ENCODE data around the gene SPEM1. TPM values are rescaled to one million over a fixed set of nuclear protein-coding genes. Genes with fewer than 3 reads are reported as not detected.

SPEM1 gene
- total RNA-seq, 1 experiment from 2014 or later, result not detected

DNA sequence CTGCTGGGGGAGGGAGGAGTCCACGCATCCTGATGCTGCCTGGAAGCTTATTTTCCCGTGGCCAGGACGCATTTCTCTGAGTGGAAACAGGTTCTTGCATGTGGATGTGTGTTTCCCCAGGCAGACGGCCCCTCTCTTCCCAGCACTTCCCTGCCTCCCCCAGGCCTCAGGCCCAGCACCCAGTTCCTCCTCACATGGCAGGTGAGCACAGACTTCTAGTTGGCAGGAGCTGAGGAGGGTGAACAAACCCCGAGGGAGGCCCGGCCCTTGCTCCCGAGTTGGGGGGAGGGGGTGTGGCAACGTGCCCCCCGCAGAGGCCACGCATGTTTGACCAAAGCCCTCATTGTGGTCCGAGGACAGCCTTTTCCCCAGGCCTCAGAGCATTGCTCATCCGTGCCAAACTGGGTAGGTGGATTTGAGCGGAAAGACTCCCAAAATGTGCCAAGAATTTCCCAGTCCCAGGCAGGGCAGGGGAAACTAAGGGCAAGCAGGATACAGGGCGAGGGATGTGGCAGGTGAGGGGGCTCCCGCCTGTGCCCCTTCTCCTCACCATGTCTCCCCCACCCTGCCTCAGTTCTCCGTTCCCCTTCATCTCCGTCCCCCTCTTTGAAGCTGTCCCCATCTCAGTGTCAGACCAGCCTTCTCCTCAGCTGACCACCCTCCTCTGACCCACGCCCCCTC is 1.5 kb upstream of the SPEM1 start:
- no peak overlapping the region for H3K4me3 Mint-ChIP-seq (ENCODE audit: unreplicated experiment)
- no peaks in the 10 kb centered on the region for H3K27me3 Mint-ChIP-seq (ENCODE audit: insufficient read depth, unreplicated experiment)
- BruUV-seq (replicated peaks), result no TSS peak
- H3K4me1 Mint-ChIP-seq (ENCODE audit: insufficient read depth, unreplicated experiment), result peaks cover 5% of the 10 kb centered on the region
- POLR2A ChIA-PET, result interaction anchor here (0.6 kb wide), 1 partner anchor 34 kb away, joined by 3 read pairs; no protein-coding TSS in a partner anchor
- intact Hi-C loops (cut with micrococcal nuclease), result no loop called here
- no peaks in the 10 kb centered on the region for H3K9me3 Mint-ChIP-seq (ENCODE audit: unreplicated experiment)
- CTCF ChIA-PET, result interaction anchor here (0.6 kb wide), 1 partner anchor 157 kb away, joined by 3 read pairs; no protein-coding TSS in a partner anchor
- no peak overlapping the region for H3K27ac Mint-ChIP-seq (ENCODE audit: low read depth, unreplicated experiment)
- no peak for DNase-seq (ENCODE audit: unreplicated experiment)
- TF ChIP-seq, protein P1, sequence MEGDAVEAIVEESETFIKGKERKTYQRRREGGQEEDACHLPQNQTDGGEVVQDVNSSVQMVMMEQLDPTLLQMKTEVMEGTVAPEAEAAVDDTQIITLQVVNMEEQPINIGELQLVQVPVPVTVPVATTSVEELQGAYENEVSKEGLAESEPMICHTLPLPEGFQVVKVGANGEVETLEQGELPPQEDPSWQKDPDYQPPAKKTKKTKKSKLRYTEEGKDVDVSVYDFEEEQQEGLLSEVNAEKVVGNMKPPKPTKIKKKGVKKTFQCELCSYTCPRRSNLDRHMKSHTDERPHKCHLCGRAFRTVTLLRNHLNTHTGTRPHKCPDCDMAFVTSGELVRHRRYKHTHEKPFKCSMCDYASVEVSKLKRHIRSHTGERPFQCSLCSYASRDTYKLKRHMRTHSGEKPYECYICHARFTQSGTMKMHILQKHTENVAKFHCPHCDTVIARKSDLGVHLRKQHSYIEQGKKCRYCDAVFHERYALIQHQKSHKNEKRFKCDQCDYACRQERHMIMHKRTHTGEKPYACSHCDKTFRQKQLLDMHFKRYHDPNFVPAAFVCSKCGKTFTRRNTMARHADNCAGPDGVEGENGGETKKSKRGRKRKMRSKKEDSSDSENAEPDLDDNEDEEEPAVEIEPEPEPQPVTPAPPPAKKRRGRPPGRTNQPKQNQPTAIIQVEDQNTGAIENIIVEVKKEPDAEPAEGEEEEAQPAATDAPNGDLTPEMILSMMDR (IDR thresholded peaks at IDR 0.05; ENCODE audit: unreplicated experiment), result no peak
- no peaks in the 10 kb centered on the region for H3K36me3 Mint-ChIP-seq (ENCODE audit: insufficient read depth, unreplicated experiment)

DNA sequence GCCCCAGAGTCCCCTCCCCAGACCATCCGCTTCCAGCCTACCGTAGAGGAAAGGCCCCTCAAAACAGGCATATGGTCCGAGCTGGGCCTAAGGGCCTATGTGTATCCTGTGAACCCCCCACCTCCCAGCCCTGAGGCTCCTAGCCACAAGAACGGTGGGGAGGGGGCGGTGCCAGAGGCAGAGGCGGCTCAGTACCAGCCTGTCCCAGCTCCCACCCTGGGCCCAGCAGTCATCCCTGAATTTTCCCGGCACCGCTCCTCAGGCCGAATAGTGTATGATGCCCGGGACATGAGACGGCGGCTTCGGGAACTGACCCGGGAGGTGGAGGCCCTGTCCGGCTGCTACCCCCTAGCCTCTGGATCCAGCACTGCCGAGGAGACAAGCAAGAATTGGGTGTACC is 1.1 kb downstream of the SPEM1 start:
- intact Hi-C loops (cut with micrococcal nuclease), result no loop called here
- Mint-ChIP-seq H3K27ac (ENCODE audit: low read depth, unreplicated experiment) (no peak overlapping the region), H3K4me1 (ENCODE audit: insufficient read depth, unreplicated experiment) (peaks cover 5% of the 10 kb centered on the region), H3K4me3 (ENCODE audit: unreplicated experiment) (no peak overlapping the region), H3K9me3 (ENCODE audit: unreplicated experiment) (no peaks in the 10 kb centered on the region), H3K27me3 (ENCODE audit: insufficient read depth, unreplicated experiment) (no peaks in the 10 kb centered on the region), H3K36me3 (ENCODE audit: insufficient read depth, unreplicated experiment) (no peaks in the 10 kb centered on the region)
- POLR2A ChIA-PET, result interaction anchor here (1.2 to 1.3 kb wide), 2 partner anchors 15 to 18 kb away, joined by 3 to 6 read pairs; no protein-coding TSS in a partner anchor
- CTCF ChIA-PET, result interaction anchor here (0.7 kb wide), 1 partner anchor 65 kb away, joined by 3 read pairs; no protein-coding TSS in a partner anchor
- DNase-seq (ENCODE audit: unreplicated experiment), result no peak
- TF ChIP-seq, protein P1 (IDR thresholded peaks at IDR 0.05; ENCODE audit: unreplicated experiment), result no peak
- no TSS peak for BruUV-seq (replicated peaks)

DNA sequence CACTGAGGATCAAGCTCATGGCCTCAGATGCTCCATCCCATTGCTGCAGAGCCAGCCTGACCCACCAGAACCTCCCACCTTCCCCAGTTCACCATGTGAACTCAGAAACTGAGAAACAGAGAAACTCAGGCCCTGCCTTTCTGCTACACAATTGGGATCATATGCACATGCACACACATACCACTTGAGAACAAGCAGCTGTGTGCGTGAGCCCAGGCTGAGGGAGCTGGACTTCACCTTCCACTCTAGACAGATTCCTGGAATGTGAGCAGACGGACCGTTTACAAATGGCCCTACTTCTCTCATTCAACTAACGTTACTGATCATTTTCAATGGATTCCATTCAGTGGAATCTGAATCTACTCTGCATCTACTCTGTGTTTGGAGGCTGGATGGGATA is 3.6 kb downstream of the SPEM1 start:
- TF ChIP-seq, protein P1 (IDR thresholded peaks at IDR 0.05; ENCODE audit: unreplicated experiment), result no peak
- no peak overlapping the region for H3K4me3 Mint-ChIP-seq (ENCODE audit: unreplicated experiment)
- CTCF ChIA-PET, result interaction anchor here (0.6 to 2.7 kb wide), 2 partner anchors 13 to 322 kb away, joined by 3 to 16 read pairs; no protein-coding TSS in a partner anchor
- BruUV-seq (replicated peaks), result no TSS peak
- no peaks in the 10 kb centered on the region for H3K9me3 Mint-ChIP-seq (ENCODE audit: unreplicated experiment)
- no peaks in the 10 kb centered on the region for H3K4me1 Mint-ChIP-seq (ENCODE audit: insufficient read depth, unreplicated experiment)
- H3K36me3 Mint-ChIP-seq (ENCODE audit: insufficient read depth, unreplicated experiment), result no peaks in the 10 kb centered on the region
- H3K27me3 Mint-ChIP-seq (ENCODE audit: insufficient read depth, unreplicated experiment), result no peaks in the 10 kb centered on the region
- DNase-seq (ENCODE audit: unreplicated experiment), result no peak
- no peak overlapping the region for H3K27ac Mint-ChIP-seq (ENCODE audit: low read depth, unreplicated experiment)
- intact Hi-C loops (cut with micrococcal nuclease), result no loop called here
- POLR2A ChIA-PET, result interaction anchor here (1.1 kb wide), 1 partner anchor 19 kb away, joined by 5 read pairs; the partner anchor contains the start of gene TMEM256

DNA sequence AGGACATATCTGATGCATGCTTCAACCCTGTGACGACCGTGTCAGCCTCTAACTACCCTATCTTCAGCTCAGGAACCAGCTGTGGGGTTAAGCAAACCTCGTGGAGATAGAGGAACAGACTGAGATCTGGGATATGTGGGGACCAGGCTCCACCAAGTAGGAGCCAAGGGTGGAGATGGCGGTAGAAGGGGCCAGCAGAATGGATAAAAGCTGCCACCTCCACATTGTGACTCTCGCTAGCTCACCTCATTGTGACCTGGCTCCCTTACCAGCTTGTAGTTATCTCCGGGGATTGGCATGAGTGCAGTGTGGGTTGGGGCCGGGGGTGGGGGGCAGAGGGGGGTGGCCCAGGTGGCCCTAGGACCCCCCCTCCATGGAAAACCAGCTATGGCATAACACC is 5.2 kb downstream of the SPEM1 start, which contains the start of gene SPEM2:
Gene SPEM2 (plus strand): TSS at position 301 of the 400 bp plus-strand sequence. CDS start 73 bp downstream, at position 374.
- no peak within 1 kb of the TSS for H3K27ac Mint-ChIP-seq (ENCODE audit: low read depth, unreplicated experiment)
- no peaks in the 10 kb centered on the region for H3K9me3 Mint-ChIP-seq (ENCODE audit: unreplicated experiment)
- no peaks in the 10 kb centered on the region for H3K4me1 Mint-ChIP-seq (ENCODE audit: insufficient read depth, unreplicated experiment)
- TF ChIP-seq, protein P1 (IDR thresholded peaks at IDR 0.05; ENCODE audit: unreplicated experiment), result no peak
- no peaks in the 10 kb centered on the region for H3K36me3 Mint-ChIP-seq (ENCODE audit: insufficient read depth, unreplicated experiment)
- no peak for DNase-seq (ENCODE audit: unreplicated experiment)
- intact Hi-C loops (cut with micrococcal nuclease), result no loop called here
- H3K27me3 Mint-ChIP-seq (ENCODE audit: insufficient read depth, unreplicated experiment), result no peaks in the 10 kb centered on the region
- POLR2A ChIA-PET, result no interaction called here
- H3K4me3 Mint-ChIP-seq (ENCODE audit: unreplicated experiment), result no peak within 1 kb of the TSS
- CTCF ChIA-PET, result interaction anchor here (2.7 kb wide), 1 partner anchor 11 kb away, joined by 16 read pairs; no protein-coding TSS in a partner anchor
- BruUV-seq (replicated peaks), result no TSS peak

Data from MCF 10A (cell line).